Stimulated activated CD4-positive, alpha-beta T cell treated with anti-CD3 and anti-CD28 coated beads, TNF-alpha, amount 100 ng/mL, for 48 hours (primary cell): ENCODE measurements around the gene KRT40.

Source experiments
- DNase-seq, 3 donors: peaks; one replicate each; pipeline ENCODE4 v3.0.0-alpha.2; 2020; ENCODE audit warnings: low read depth in 3 of 3

The KRT40 gene

DNA sequence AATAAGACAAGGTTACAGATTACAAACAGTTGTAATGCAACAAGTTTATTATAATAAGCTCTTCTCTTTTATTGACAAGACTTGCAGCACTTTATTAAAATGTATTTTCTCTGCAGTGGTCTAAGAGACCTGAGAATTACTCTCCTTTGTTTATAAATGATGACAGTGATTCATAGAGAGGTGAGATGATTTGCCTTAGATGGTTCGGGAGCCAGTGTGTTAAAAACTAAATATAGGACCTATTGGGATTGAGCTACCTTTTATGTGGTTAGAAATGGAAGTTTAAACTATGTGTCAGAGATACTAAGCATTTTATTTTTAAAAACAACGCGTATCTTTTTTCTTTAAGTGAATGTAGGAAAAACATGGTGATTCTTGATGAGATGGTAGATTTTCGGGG is 12.7 kb upstream of the KRT40 start:
- DNase-seq: no peak

DNA sequence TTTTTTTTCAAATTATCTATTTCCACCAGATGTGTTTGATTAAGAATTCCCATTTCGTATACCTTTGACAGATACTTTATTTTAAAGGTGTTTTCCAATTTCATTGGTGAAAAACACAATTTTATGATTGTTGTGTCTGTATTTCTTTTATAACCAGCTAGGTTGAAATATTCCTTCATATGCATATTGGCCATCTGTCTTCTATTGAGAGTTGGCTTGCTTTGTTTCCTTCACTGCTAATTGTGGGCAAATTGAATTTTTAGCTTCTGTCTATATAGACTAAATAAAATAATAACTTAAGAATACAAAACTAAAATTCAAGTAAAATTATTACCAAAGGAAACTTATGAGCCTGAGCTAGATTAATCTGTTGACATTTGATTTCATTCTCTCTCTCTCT is 11.0 kb upstream of the KRT40 start:
- no peak for DNase-seq

DNA sequence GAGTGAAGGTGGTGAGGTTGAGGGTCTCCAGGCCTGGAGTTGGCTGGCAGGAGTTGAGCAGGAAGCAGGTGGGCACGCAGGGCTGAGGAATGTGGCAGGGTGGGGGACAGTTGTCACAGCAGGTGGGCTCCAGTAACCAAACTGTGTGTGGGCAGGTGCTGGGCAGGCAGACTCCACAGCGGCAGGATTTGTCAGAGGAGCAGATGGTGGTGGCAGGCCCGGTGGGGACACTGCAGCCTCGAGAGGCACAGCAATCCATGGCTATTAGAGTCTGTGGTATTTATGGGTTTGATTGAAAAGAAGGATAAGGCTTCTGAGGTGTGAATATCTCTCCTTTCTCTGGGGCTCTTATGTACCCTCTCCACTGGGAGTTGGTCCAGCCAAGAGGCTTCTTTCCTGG is 9.7 kb upstream of the KRT40 start, which contains the start of gene KRTAP3-3:
Gene KRTAP3-3 (minus strand): TSS at position 326 of the 400 bp plus-strand sequence. CDS start 67 bp downstream, at position 259.
- no peak for DNase-seq

DNA sequence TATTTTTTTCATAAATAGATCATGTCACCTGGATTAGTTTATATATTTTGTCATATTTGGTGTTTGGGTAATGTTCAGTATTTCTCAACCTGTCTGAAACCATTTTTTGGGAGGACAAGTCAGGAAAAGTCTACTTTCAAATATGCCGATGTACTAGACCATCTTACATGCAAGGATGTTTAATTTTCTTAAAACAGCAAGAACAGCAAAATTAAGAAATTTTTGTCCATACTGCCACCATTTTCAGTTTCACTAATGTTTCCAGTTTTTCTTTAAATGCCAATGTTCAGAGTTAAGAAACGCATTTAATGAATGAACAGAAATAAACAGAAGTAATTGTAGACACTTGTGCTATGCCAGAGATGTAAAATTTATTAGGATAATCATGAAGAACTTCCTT is 9.0 kb upstream of the KRT40 start:
- DNase-seq: no peak

DNA sequence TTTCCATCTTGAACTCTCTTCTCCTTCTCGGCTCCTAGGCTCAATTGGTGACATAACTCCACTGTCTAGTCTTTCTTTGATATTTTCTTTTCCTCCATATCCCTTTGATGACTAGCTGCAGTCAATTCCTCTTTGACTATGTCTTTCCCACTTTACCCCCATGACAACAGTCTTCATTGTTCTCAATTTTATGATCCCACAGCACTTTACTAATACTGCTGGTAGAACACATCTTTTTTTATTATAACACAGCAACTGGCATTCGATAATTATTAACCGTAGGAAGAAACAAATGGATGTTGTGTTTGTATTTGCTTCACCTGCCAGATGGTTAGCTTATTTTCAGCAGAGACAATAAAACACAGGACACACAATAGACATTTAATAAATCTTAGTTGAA is 8.5 kb upstream of the KRT40 start:
- no peak for DNase-seq

DNA sequence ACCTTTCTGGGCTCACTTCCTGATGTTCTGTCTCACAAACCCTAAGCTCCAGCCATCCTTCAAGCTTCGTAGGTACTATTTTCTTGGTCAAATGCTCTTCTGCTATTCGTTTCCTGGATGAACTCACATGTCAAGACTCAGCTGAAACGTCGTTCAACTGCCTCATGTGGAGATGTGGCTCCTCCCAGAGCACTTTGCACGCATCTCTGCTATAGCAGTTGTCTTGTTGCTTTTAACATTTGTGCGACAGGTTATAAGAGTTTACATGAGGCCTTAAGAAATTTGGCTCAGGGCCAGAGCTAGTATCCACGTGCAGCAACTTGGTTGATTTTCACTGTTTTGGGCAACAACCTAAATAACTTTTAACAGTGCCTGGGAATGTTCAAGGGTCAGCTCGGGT is 2.8 kb upstream of the KRT40 start:
- no peak for DNase-seq

DNA sequence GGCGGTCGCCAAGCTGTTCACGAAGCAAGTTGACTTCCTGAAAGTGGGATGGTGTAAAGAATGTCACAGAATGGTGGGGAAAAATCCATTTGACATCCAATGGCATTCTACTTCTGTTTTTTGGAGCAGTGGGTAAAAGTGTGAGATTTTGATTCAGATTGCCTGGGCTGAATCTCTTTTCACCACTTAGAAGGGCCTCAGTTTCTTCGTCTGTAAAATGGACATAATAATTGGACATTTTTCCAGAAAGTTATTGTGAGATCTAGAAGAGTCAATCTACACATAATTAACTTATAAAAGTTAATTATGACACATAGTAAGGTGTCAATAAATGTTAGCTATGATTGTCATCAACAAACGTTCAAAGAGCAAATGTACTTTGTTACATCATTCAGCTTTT is 3.0 kb downstream of the KRT40 start:
- DNase-seq: no peak

DNA sequence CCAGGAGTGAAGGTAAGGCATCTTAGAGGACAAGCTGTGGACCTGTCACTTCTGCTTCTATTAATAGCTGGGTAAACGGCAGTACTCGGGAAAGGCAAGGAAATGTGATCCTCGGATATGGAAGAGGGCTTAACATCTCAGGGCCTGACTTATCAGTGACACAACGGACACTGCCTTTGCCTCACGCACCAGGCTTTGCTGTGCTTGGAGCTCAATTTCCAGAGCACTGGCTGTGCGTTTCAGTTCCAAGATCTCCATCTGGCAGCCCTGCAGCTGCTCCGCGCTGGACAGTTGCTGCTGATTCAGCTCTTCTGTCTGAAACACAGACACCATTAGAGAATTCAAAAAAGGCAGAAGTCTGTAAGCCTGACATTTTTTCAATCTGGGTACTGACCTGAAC is 3.5 kb downstream of the KRT40 start:
- no peak for DNase-seq

DNA sequence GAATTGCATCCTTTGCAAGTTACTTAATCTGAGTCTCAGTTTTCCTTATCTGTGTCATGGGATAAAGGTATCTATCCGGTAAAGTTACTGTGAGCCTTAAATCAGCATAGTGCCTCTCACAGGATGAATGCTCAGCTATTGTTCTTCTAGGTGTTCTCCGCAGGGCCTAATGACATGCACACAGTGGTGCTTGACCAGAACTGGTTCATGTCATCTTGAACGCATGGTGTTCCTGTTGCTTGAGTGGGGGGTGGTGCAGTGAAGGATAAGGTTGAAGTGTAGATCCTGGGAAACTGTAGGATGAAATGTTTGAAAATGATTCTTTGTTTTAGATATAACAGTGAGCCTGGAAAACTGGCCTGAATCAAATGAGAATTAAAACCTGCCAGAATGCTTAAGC is 4.0 kb downstream of the KRT40 start:
- no peak for DNase-seq

DNA sequence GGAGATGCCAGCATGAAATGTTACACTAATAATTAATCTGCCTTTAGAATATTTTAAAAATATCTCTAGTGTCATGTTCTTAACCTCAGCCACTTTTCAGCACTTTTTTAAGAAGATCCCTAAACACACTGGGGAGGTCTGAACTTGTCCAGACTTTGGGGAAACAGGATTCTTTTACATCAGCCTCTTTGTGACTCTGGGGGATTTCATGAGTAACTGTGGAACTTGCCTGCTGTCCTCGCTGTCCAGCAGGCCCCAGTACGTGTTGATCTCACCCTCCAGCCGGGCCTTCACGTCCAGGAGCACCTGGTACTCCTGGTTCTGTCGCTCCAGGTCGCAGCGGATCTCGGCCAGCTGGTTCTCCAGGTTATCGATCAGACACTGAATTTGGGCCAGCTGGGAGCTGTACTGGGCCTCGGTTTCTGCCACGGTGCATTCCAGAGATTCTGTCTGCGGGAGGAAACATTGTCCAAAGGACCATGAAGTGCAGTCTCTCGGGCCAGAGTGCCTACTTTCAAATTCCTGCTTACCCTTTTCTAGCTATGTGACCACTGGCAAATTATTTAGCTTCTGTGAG is 5.5 kb downstream of the KRT40 start:
- DNase-seq: no peak

DNA sequence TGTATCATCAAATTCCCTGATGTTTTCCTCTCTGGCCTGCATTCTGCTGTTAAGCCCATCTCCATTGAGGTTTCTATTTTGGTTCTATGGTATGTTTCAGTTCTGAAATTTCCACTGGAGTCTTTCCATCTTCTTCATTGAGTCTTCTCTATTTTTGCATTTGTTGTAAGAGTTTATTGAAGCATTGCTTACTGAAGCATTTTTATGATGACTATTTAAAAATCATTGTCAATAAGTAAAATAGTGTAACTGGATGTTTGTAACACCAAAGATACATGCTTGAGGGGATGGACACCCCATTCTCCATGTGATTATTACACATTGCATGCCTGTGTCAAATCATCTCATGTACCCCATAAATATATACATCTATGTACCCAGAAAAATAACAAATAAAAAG is 8.6 kb downstream of the KRT40 start:
- no peak for DNase-seq

DNA sequence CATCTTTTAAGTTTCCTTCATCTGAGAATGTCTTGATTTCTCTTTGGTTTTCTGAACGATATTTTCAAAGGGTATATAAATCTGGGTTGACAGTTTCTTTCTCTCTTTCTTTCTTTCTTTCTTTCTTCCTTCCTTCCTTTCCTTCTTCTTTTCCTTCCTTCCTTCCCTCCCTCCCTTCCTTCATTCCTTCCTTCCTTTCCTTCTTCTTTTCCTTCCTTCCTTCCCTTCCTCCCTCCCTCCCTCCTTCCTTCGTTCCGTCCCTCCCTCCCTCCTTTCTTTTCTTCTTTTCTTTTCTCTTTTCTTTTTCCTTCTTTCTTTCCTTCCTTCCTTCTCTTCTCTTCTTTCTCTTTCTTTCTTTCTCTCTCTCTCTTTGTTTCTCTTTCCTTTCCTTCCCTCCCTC is 9.8 kb downstream of the KRT40 start:
- DNase-seq: no peak

DNA sequence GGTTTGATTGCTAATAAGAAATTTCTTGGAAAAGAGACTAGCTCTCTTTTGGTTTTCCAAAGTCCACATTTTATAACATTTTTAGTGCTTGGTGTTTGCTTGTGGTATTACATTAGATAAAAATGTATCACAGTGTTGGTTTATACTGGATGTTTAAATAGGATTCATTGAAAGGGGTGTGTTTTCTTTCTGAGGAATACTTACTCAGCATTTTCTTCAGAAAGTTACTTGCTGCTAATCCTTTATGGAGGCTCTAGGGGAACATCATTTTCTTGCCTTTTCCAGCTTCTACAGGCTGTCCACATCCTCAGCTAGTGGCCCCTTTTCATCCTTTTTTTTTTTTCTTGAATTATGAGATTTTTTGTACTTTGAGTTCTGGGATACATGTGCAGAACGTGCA is 16.5 kb downstream of the KRT40 start:
- no peak for DNase-seq

DNA sequence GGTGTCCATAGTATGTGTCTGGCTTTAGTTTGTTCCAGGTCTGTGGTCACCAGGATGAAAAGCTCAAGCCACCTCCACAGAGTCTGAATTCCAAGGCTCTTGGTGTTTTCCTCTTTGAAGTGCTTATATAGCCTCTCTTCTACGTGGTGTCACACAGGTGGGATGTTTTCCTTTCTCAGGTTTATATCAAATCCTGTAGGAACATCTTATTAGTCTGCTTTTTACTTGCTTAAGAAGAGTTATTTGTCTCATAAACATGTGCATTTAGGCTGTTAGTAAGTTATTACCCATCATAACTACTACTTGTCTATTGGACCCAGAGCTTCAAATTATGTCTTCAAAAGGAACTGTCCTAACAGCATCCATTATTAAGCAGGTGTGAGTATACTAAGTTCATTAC is 17.3 kb downstream of the KRT40 start, which contains the start of gene KRT39:
Gene KRT39 (minus strand): TSS at position 101 of the 400 bp plus-strand sequence. CDS start 92 bp downstream, at position 9.
- no peak for DNase-seq

DNA sequence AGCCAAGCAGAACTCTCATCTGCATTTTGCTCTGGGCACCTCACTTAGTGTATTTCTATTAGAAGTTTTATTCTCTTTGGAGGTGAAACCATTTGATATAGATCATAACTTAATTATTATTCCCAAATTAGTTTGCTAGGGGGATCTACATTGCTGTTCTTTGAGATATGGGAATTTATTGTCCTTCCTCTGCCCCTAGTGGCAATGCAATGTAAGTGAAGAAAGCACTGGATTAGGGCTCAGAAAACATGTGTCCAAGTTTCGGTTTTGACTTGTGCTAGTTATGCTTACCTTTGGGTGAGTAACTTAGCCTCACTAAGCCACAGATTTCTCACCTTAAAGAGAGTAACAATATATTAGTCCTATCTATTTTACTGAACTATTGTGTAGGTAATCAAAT is 20.3 kb downstream of the KRT40 start:
- no peak for DNase-seq

DNA sequence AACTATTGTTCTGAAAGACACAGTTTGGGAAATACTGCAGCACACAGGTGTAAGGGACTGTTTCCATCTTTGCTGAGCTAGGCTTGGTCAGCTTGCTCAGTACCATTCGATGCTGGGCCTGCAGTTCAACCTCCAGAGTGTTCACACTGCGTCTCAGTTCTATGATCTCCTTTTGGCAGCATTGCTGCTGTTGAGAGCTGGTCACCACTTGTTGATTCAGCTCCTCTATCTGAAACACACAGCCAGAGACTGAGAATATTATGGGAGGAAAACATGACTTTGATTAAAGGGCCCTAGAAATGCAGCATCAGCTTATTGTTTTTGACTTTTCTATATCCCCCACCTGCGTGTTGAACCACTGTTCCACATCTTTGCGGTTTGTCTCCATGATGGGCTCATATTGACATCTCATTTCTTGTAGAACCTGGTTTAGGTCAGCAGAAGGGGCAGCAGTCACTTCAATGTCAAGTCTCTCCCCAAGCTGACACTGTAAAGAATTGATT is 22.0 kb downstream of the KRT40 start:
- DNase-seq: no peak

DNA sequence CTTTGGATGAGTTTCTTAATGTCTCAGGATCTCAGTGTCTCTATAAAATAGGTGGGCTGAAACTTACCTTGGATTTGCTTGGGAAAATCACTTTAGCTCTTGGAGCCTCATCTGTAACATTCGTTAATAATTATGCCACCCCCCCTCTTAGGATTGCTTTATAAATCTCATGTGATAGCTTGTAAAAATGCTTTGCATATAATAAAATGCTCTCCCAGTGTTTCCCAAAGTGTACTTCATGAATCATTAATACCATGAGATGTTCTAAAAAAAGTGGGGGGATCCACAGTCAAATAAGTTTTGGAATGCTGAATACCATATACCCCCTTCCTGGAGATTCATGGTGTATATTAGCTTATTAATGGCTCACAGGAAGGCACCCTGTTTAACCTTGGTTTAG is 22.5 kb downstream of the KRT40 start:
- DNase-seq: no peak

DNA sequence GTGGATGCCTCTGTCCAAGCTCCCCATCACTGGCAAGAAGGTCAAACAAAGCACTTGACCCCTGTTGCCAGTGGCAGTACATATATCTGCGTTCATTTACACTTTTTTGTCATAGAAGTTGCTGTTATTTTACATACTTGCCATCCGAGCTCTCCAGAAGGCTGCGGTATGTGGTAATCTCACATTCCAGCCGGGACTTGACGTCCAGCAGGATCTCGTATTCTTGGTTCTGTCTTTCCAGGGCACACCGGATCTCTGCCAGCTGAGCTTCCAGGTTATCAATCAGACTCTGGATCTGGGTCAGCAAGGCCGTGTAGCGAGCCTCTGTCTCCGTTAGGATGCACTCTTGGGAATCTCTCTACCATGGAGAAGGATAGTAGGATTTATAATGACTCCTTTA is 24.0 kb downstream of the KRT40 start:
- no peak for DNase-seq

DNA sequence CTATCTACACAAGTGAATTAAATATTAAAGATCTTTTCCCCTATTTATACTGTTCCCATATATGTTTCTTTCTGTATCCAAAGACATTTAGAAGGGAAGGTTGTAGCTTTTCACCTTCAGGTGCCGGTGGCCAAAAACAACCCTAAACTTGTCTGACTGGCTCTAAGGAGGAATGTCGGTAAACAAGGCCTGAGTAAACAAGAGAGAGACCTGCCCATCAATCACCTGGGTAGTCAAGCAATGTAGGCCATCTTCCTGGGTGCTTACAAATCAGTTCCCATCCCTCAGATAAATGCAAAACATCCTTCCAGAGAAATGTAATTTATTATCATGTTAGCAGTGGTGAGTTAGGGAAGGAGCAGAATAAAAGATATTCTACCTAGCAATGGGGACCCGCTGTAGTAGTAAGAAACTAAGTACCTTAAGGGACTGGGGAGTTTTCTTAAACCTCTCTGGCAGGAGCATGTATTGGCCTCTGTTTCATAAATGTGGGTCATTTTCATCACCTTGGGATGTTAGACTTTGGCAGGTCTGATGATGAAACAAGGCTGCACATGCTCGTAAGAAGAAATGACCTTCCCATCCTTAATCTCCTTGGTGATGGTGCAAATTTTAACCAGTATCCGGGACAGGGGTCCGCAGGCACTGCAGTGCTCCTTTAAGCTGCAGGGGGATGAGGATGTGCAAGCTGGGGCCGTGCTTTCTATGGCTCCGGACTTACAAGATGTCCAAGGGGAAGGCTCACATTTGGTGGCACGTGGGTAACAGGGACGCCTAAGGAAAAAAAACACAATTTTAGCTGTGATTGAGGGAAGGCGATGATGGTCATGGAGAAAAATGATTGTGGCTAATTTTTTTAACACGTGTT is 25.8 kb downstream of the KRT40 start:
- DNase-seq: no peak

DNA sequence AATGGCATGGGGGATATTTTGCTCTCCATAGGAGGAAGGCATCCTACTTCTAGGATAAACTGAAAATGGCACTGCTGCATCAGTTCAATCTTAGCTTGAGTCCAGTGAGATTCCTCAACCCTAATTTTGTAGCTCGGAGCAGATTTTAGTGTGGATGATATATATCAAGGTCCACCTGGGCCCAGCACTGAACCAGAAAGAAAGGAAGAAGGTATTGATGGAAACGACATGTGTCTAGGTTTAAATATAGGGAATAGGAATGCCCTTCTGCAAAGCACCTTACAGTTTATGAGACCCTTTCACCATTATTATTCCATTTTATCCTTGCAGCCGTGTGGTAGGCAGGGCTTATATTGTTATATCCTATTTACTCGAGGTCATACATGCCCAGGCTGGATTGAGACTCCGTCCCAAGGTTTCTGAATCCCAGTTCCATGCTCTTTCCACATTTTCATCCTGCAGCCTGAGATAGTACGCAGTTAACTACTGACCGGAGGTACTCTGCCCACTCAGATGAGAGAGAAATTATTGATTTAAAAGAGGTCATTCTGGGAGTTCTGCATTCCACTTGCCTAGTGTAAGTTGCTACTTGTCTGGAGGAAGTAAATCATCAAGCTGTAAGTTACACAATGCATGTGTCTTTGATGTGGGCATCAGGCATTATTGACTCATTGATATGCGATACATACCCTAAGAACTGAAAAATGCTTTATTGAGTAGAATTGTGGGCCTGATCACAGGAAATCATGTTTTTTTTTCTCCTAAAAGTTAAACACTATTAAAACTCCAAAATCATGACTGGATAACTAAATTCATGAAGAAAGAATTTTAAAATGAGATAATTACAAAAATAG is 27.5 kb downstream of the KRT40 start:
- no peak for DNase-seq

DNA sequence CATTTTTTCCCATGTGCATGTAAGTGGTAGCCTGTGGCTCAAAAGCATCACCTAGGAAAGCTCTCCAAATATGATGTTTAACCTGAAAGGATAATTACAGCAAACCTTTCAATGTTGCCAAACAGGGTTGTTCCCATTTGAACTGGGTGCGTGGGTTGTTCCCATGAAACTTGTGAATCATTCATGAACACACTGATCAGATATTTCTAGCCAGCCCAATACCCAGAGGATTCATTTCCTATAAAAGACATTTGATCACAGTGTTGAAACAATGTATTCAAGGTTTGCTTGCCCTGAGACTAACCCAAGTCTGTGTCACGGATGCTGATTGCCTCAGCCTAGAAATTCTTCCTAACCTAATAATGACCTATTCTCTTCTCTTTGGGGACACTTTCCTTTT is 30.2 kb downstream of the KRT40 start:
- DNase-seq: peak in 1 of 3 donors; percentile 15

DNA sequence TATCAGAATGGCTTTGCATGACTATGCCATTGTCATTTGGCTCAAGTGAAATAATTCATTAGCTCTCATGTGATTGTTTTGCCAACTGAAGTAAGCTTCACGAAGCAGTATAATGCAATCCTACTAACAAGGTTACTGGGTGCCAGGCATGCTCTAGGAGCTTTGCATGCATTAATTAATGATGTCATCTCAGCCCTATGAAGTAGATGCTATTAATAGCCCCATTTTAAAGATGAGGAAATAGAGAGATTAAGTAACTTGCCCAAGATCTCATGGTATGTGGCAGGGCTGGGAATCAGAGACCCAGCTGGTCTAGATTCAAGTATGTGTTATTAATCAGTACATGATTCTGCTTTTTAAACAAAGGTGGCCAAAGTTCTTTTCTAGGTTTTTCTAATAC is 31.5 kb downstream of the KRT40 start:
- DNase-seq: no peak
